Gastroesophageal sphincter (tissue), 4 donors: ENCODE measurements around the gene CTIF. TPM values are rescaled to one million over a fixed set of nuclear protein-coding genes. Genes with fewer than 3 reads are reported as not detected.
A peak's percentile ranks its signal among the peaks of the same experiment; 100 is the strongest.

ENCODE experiments used
- ATAC-seq: fragments of 150-250 bp; one replicate; pipeline ENCODE4 v1.9.1; 2016; ENCODE audit warnings: mild to moderate bottlenecking, moderate library complexity
- H3K27ac ChIP-seq, 4 donors: fragments of 200-600 bp; sonication (generic) in 3 of 4; 1 replicate in 3 of 4; 2 replicates in 1 of 4; pipeline ENCODE4 v1.5.1; 2016 to 2019
- H3K27me3 ChIP-seq: fragments of 200-600 bp; sonication (generic); one replicate; pipeline ENCODE4 v1.5.1; 2019
- H3K36me3 ChIP-seq, 2 donors: fragments of 200-600 bp; sonication (generic); one replicate each; pipeline ENCODE4 v1.5.1; 2019; ENCODE audit warnings: control low read depth in 1 of 2
- H3K4me1 ChIP-seq, 3 donors: fragments of 200-600 bp; sonication (generic); 1 replicate in 2 of 3; 2 replicates in 1 of 3; pipeline ENCODE4 v1.5.1; 2016 to 2019; ENCODE audit warnings: control low read depth in 2 of 3
- H3K4me3 ChIP-seq, 2 donors: fragments of 200-600 bp; sonication (generic); one replicate each; pipeline ENCODE4 v1.5.1; 2019; ENCODE audit warnings: mild to moderate bottlenecking in 1 of 2, moderate library complexity in 1 of 2
- H3K9me3 ChIP-seq, 3 donors: fragments of 200-600 bp; sonication (generic); one replicate each; pipeline ENCODE4 v1.5.1; 2017 to 2019; ENCODE audit warnings: control low read depth in 2 of 3
- CTCF ChIP-seq, 4 experiments: fragments of 200-600 bp in 2 of 4; fragments of 450-650 bp in 2 of 4; sonication (generic) in 1 of 4; IDR thresholded peaks; one replicate each; pipeline ENCODE4 v1.5.1; 2017 to 2019; ENCODE audit warnings: antibody characterized with exemption in 4 of 4, mild to moderate bottlenecking in 2 of 4, moderate library complexity in 2 of 4
- EP300 ChIP-seq: sonication (generic); formaldehyde crosslinking; IDR thresholded peaks from one replicate; pipeline ENCODE4 v1.6.1; 2017; ENCODE audit warnings: antibody characterized with exemption, mild to moderate bottlenecking
- POLR2A ChIP-seq, 2 donors: fragments of 450-650 bp; IDR thresholded peaks; one replicate each; pipeline ENCODE4 v1.6.1; 2017; ENCODE audit warnings: antibody characterized with exemption in 2 of 2, mild to moderate bottlenecking in 2 of 2, moderate library complexity in 1 of 2
- POLR2AphosphoS5 ChIP-seq: sonication (generic); formaldehyde crosslinking; IDR thresholded peaks from one replicate; pipeline ENCODE4 v1.6.1; 2017; ENCODE audit warnings: antibody characterized with exemption
- WGBS, 2 donors: methylation state at CpG; one replicate each; pipeline ENCODE4 v1.1.5; 2018; ENCODE audit warnings: low coverage in 1 of 2; 5-methylcytosine and 5-hydroxymethylcytosine counted together
- total RNA-seq, 4 donors: library from RNA; depleted of rRNA; stranded (reverse); fragments of >200 nt; gene quantifications; one replicate each; pipeline ENCODE4 v1.1.0, GENCODE V29; 2016

Gene CTIF
- total RNA-seq, 4 donors from 2014 or later, result 31.4 to 124 (median 78.1) TPM

GRCh38 chr18:48575301-48575657 is 36.4 kb downstream of the CTIF start:
- 45 to 53% methylated on average over 5 to 8 of the region's 8 CpGs for WGBS, 2 donors
- H3K27ac ChIP-seq, result peak overlapping the region in 2 of 4 donors; percentile 27 to 39

GRCh38 chr18:48575658-48576456 is 37.0 kb downstream of the CTIF start:
- no peaks in the 10 kb centered on the region for H3K27me3 ChIP-seq
- H3K36me3 ChIP-seq, result peaks cover 0 to 8% of the 10 kb centered on the region in 2 donors
- 56 to 100% methylated on average over 1 to 4 of the region's 24 CpGs for WGBS, 2 donors
- no peaks in the 10 kb centered on the region for H3K9me3 ChIP-seq
- H3K4me3 ChIP-seq, result no peak overlapping the region
- H3K4me1 ChIP-seq, result peaks cover 0 to 54% (median 3%) of the 10 kb centered on the region in 3 donors
- ATAC-seq, result no peak
- no peak for TF ChIP-seq CTCF (IDR thresholded peaks at IDR 0.05)
- TF ChIP-seq POLR2A (IDR thresholded peaks at IDR 0.05), result no peak
- no peak for TF ChIP-seq POLR2AphosphoS5
- no peak for TF ChIP-seq EP300
- H3K27ac ChIP-seq, result peak overlapping the region in 2 of 4 donors; percentile 27 to 39

More at GRCh38 chr18:48575301-48575657, 36.4 kb downstream of the CTIF start:
- no peaks in the 10 kb centered on the region for H3K27me3 ChIP-seq
- H3K36me3 ChIP-seq, result peaks cover 0 to 8% of the 10 kb centered on the region in 2 donors
- H3K9me3 ChIP-seq, result no peaks in the 10 kb centered on the region
- H3K4me3 ChIP-seq, result no peak overlapping the region
- no peak for ATAC-seq
- no peak for TF ChIP-seq CTCF (IDR thresholded peaks at IDR 0.05)
- TF ChIP-seq POLR2AphosphoS5, result no peak
- no peak for TF ChIP-seq EP300
- no peak for TF ChIP-seq POLR2A (IDR thresholded peaks at IDR 0.05)
- peaks cover 0 to 52% (median 0%) of the 10 kb centered on the region in 3 donors for H3K4me1 ChIP-seq

- 88 to 91% methylated on average over 8 to 10 of the region's 11 CpGs for WGBS, 2 donors
- Histone ChIP-seq H3K9me3 (no peaks in the 10 kb centered on the region), H3K27me3 (no peaks in the 10 kb centered on the region), H3K4me3 (no peak overlapping the region), H3K27ac (peak overlapping the region in 1 of 4 donors; percentile 27), H3K4me1 (peaks cover 0 to 59% (median 6%) of the 10 kb centered on the region in 3 donors), H3K36me3 (peaks cover 0 to 8% of the 10 kb centered on the region in 2 donors)
- no peak for ATAC-seq
- TF ChIP-seq EP300, result no peak
- no peak for TF ChIP-seq POLR2AphosphoS5
- no peak for TF ChIP-seq CTCF (IDR thresholded peaks at IDR 0.05)
These were observed 37.6 kb downstream of the CTIF start for GRCh38 chr18:48576457-48576771.

GRCh38 chr18:48577478-48578190 is 38.8 kb downstream of the CTIF start:
- no peak overlapping the region for H3K27ac ChIP-seq
- peaks cover 0 to 8% of the 10 kb centered on the region in 2 donors for H3K36me3 ChIP-seq
- no peaks in the 10 kb centered on the region for H3K9me3 ChIP-seq
- no peak for TF ChIP-seq POLR2AphosphoS5
- TF ChIP-seq POLR2A (IDR thresholded peaks at IDR 0.05), result no peak
- TF ChIP-seq EP300, result no peak
- TF ChIP-seq CTCF (IDR thresholded peaks at IDR 0.05), result no peak
- ATAC-seq, result no peak
- peaks cover 0 to 66% (median 11%) of the 10 kb centered on the region in 3 donors for H3K4me1 ChIP-seq
- H3K27me3 ChIP-seq, result no peaks in the 10 kb centered on the region
- 100% methylated on average over 4 to 5 of the region's 5 CpGs for WGBS, 2 donors
- no peak overlapping the region for H3K4me3 ChIP-seq
